Heart left ventricle (tissue), 16 donors: ENCODE data around the gene ATG9B. TPM values are rescaled to one million over a fixed set of nuclear protein-coding genes. Genes with fewer than 3 reads are reported as not detected.

Source experiments
- ATAC-seq, 4 donors: fragments of 200-7000 bp; cut with Tn5 transposase; one replicate each; pipeline ENCODE4 v1.9.1; 2020 to 2022; ENCODE audit warnings: moderate library complexity in 4 of 4, mild to moderate bottlenecking in 3 of 4, moderate number of reproducible peaks in 1 of 4
- DNase-seq, 5 donors: peaks; one replicate each; pipeline ENCODE4 v3.0.0-alpha.2; 2020
- H3K27ac ChIP-seq, 12 donors: fragments of 200-600 bp; sonication (generic) in 4 of 12; one replicate each; pipeline versions ENCODE4 v1.5.0 to v1.8.0; 2016 to 2022; ENCODE audit warnings: mild to moderate bottlenecking in 2 of 12
- H3K27me3 ChIP-seq, 9 donors: fragments of 200-600 bp; sonication (generic) in 2 of 9; one replicate each; pipeline versions ENCODE4 v1.5.1 to v1.8.0; 2016 to 2022; ENCODE audit warnings: mild to moderate bottlenecking in 3 of 9
- H3K36me3 ChIP-seq, 9 donors: fragments of 200-600 bp; sonication (generic) in 2 of 9; one replicate each; pipeline versions ENCODE4 v1.5.0 to v1.8.0; 2018 to 2022; ENCODE audit warnings: mild to moderate bottlenecking in 2 of 9
- H3K4me1 ChIP-seq, 12 donors: fragments of 200-600 bp; sonication (generic) in 4 of 12; one replicate each; pipeline versions ENCODE4 v1.5.0 to v1.8.0; 2016 to 2022; ENCODE audit warnings: mild to moderate bottlenecking in 3 of 12
- H3K4me3 ChIP-seq, 12 donors: fragments of 200-600 bp; sonication (generic) in 4 of 12; one replicate each; pipeline versions ENCODE4 v1.5.0 to v1.8.0; 2017 to 2022; ENCODE audit warnings: mild to moderate bottlenecking in 9 of 12, moderate library complexity in 4 of 12
- H3K9me3 ChIP-seq, 12 donors: fragments of 200-600 bp; sonication (generic) in 4 of 12; one replicate each; pipeline versions ENCODE4 v1.5.0 to v1.8.0; 2016 to 2022; ENCODE audit warnings: mild to moderate bottlenecking in 1 of 12
- POLR2A ChIP-seq, 2 donors: fragments of 450-650 bp; IDR thresholded peaks; one replicate each; pipeline ENCODE4 v1.6.1; 2017; ENCODE audit warnings: antibody characterized with exemption in 2 of 2, mild to moderate bottlenecking in 2 of 2, moderate library complexity in 2 of 2
- WGBS, 4 donors: extraction: QIAGEN DNeasy Blood & Tissue Kit in 2 of 4; methylation state at CpG; one replicate each; pipeline versions ENCODE4 v1.1.5 to v1.1.7; 2013 to 2018; 5-methylcytosine and 5-hydroxymethylcytosine counted together
- intact Hi-C, 10 donors: fragments of 100-400 bp; cut with DNase I; formaldehyde crosslinking; loops; one replicate each; pipeline versions ENCODE4 v1.11.1 to v1.14.2; 2022
- polyA plus RNA-seq, 2 donors: library from polyadenylated mRNA; stranded (reverse); fragments of 200-250 nt; gene quantifications; one replicate each; pipeline ENCODE4 v1.2.3, GENCODE V29; 2013
- total RNA-seq, 9 donors: library from RNA; depleted of rRNA in 2 of 9; stranded (reverse); fragments of >200 nt in 2 of 9; fragmentation: NEBNext Ultra II Directional in 3 of 9; extraction: Animal tissue kit (Norgen Biotek cat#: 25700) in 3 of 9; gene quantifications; one replicate each; pipeline versions ENCODE4 v1.1.0 to v1.2.4, GENCODE V29; 2016 to 2023
- TF ChIP-seq, protein P1 (sequence below), 12 donors: fragments of 200-600 bp; sonication (generic) in 4 of 12; IDR thresholded peaks; one replicate each; pipeline versions ENCODE4 v1.5.0 to v1.8.0; 2018 to 2022; ENCODE audit warnings: antibody characterized with exemption in 12 of 12, mild to moderate bottlenecking in 5 of 12
- donor health status: ischemic (EF 13 %, LVEDD 7.1; RV severe dilation, severe dysfunction).
- donor health status: healthy with polysubstance abuse.
- donor health status: DM: no; HTN: yes; CAD: no.
- donor health status: DM: no; HTN: no; CAD: no.
- donor health status: ischemic (EF 25% LVEDD 6.9; RV normal size, moderate dysfunction).
- donor health status: ischemic (EF 25% LVEDD 5.7; RV mildly dilated, moderate dysfunction).
- donor health status: healthy.
- donor health status: DM: yes; HTN: yes; CAD: no.
- donor health status: ischemic (EF 35%, LVEDD 5.7; RV mildly dilated, moderate dysfunction).
- donor health status: nonischemic (EF 11% LVEDD 7.7; RV severe dilation, severe dysfunction).
- donor health status: DM: yes; HTN: yes; CAD: no.
- donor health status: PGD.
- donor health status: ischemic (EF 29% LVEDD 5.4; RV normal size, mild dysfunction).
- donor health status: nonischemic (EF 23%, LVEDD 6.1; RV moderate dilation, normal function).

ATG9B gene
- total and polyA plus RNA-seq, 11 donors, result 0.07 to 1.0 (median 0.32) TPM; not detected in 7

DNA sequence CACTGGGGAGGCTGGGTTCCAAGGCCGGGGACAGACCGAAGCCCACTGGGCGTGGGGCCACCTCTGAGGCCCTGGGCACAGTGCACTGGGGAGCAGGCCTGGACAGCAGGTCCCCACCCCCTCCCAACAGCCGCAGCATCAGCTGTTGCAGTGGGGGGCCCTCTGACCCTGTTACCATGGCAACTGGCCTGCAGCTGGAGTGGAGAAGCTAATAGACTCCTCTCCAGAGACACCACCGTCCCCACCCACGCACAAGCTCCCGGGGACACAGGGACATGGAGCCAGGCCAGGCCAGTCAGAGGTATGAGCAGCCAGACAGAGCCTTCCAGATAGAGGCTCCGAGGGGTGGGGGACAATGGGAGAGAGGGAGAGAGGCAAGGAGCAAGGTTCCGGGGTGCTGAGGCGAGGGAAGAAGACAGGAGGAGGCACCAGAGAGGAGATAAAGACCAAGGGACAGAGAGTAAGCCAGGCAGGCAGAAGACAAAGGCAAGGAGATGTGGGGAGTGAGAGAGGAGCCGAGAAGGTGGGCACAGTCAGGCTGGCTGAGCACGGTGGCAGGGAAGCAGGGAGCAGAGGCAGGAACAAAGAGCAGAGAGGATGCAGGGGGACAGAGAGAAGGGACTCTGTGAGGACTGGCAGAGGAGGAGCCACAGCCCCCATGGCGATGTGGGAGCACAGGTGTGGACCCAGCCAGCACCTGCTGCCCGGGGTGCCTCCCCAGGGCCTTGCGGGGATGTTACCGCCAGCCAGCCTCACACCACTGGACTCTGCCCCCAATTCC lies 52.9 kb downstream of the ATG9B start:
- peak in 4 of 5 donors; percentile 76 to 83 (median 80) for DNase-seq
- peak overlapping the region in 11 of 12 donors; percentile 57 to 94 (median 88) for H3K27ac ChIP-seq
- intact Hi-C loops, result loop anchor here in 1 of 10 donors (10.0 kb wide), 1 partner anchor 187 kb away; no protein-coding TSS in a partner anchor
- peak in 3 of 4 donors; percentile 32 to 51 (median 43) for ATAC-seq
- no peak overlapping the region for H3K4me3 ChIP-seq
- TF ChIP-seq, protein P1, sequence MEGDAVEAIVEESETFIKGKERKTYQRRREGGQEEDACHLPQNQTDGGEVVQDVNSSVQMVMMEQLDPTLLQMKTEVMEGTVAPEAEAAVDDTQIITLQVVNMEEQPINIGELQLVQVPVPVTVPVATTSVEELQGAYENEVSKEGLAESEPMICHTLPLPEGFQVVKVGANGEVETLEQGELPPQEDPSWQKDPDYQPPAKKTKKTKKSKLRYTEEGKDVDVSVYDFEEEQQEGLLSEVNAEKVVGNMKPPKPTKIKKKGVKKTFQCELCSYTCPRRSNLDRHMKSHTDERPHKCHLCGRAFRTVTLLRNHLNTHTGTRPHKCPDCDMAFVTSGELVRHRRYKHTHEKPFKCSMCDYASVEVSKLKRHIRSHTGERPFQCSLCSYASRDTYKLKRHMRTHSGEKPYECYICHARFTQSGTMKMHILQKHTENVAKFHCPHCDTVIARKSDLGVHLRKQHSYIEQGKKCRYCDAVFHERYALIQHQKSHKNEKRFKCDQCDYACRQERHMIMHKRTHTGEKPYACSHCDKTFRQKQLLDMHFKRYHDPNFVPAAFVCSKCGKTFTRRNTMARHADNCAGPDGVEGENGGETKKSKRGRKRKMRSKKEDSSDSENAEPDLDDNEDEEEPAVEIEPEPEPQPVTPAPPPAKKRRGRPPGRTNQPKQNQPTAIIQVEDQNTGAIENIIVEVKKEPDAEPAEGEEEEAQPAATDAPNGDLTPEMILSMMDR (IDR thresholded peaks at IDR 0.05), result no peak
- TF ChIP-seq POLR2A (IDR thresholded peaks at IDR 0.05), result no peak
- H3K36me3 ChIP-seq, result no peaks in the 10 kb centered on the region
- H3K4me1 ChIP-seq, result peaks cover 0 to 95% (median 51%) of the 10 kb centered on the region in 12 donors
- 34 to 41% (median 37%) methylated on average over 16 of the region's 16 CpGs for WGBS, 4 donors
- no peaks in the 10 kb centered on the region for H3K9me3 ChIP-seq
- H3K27me3 ChIP-seq, result peaks cover 0 to 57% (median 20%) of the 10 kb centered on the region in 9 donors

DNA sequence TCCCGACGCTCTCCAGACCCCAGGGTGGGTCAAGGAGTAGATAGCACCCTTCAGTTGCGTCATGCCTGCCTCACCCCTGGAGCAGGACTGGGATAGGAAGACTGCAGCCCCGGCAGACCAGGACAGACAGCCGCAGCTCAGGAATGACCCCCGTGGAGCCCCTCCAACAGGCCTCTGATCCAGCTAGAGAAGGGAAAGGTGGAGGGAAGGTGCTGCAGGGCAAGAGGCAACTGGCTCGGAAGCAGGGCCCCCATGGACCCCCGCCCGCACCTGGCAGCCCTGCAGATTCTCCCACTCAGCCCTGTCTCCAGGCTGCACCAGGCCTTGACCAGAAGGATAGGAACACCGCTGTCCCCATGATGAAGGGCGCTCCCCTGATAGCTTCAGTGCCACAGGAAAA lies 53.9 kb downstream of the ATG9B start:
- H3K27ac ChIP-seq, result peak overlapping the region in 9 of 12 donors; percentile 58 to 94 (median 88)
- ATAC-seq (no peak), DNase-seq (peak in 2 of 5 donors; percentile 16 to 39)
- no peak overlapping the region for H3K4me3 ChIP-seq
- H3K36me3 ChIP-seq, result no peaks in the 10 kb centered on the region
- H3K4me1 ChIP-seq, result peaks cover 0 to 94% (median 46%) of the 10 kb centered on the region in 12 donors
- peaks cover 0 to 47% (median 13%) of the 10 kb centered on the region in 9 donors for H3K27me3 ChIP-seq
- 62 to 74% (median 67%) methylated on average over 11 of the region's 11 CpGs for whole genome bisulfite sequencing, 4 donors
- intact Hi-C loops, result loop anchor here in 1 of 10 donors (10.0 kb wide), 1 partner anchor 186 kb away; no protein-coding TSS in a partner anchor
- no peaks in the 10 kb centered on the region for H3K9me3 ChIP-seq
- TF ChIP-seq, protein P1 (IDR thresholded peaks at IDR 0.05), result no peak
- TF ChIP-seq POLR2A (IDR thresholded peaks at IDR 0.05), result no peak

- peaks cover 0 to 42% (median 6%) of the 10 kb centered on the region in 9 donors for H3K27me3 ChIP-seq
- TF ChIP-seq POLR2A (IDR thresholded peaks at IDR 0.05), result no peak
- TF ChIP-seq, protein P1 (IDR thresholded peaks at IDR 0.05), result no peak
- 59 to 78% (median 68%) methylated on average over 7 of the region's 7 CpGs for WGBS, 4 donors
- H3K9me3 ChIP-seq, result no peaks in the 10 kb centered on the region
- H3K36me3 ChIP-seq, result no peaks in the 10 kb centered on the region
- H3K27ac ChIP-seq, result peak overlapping the region in 9 of 12 donors; percentile 4 to 96 (median 86)
- H3K4me1 ChIP-seq, result peaks cover 0 to 96% (median 50%) of the 10 kb centered on the region in 12 donors
- H3K4me3 ChIP-seq, result no peak overlapping the region
- intact Hi-C loops, result no loop called here
- peak in 2 of 5 donors; percentile 26 to 32 for DNase-seq
- ATAC-seq, result no peak
These were observed 54.8 kb downstream of the ATG9B start for GRCh38 chr7:150969475-150969874.

DNA sequence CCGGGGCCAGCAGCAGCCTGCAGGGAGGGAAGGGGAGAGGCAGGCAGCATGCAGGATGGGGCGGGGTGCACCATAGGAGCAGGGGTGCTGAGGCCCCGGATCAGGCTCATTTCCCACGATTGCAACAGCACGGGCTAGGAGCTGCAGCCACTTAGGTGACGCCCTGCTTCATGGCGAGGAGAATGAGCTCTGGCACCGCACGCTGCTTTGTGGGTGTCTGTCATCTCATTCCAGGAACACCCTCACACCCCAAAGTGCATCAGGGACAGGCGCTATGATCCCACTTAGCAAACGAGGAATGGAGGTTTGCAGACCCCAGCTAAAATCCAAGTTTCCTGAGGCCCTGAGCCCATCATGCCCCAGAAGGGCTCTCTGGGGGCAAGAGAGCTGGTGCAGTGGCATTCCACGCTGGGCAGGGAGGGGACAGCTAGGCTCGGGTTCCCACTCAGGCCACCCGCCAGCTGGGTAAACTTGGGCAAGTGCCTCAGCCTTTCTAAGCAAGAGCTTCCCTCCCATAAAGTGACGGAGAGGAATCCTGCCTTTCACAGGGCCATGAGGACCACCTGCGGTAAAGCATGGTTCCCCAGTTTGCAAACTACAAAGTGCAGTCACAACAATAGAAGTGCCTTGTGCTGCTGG lies 55.4 kb downstream of the ATG9B start:
- intact Hi-C loops, result no loop called here
- Histone ChIP-seq H3K9me3 (no peaks in the 10 kb centered on the region), H3K27ac (peak overlapping the region in 9 of 12 donors; percentile 8 to 96 (median 78)), H3K27me3 (peaks cover 0 to 38% (median under 1%) of the 10 kb centered on the region in 9 donors), H3K36me3 (no peaks in the 10 kb centered on the region), H3K4me3 (no peak overlapping the region), H3K4me1 (peaks cover 0 to 96% (median 51%) of the 10 kb centered on the region in 12 donors)
- no peak for ATAC-seq
- 42 to 51% (median 44%) methylated on average over 15 to 16 of the region's 16 CpGs for WGBS, 4 donors
- DNase-seq, result peak in 2 of 5 donors; percentile 43 to 60
- TF ChIP-seq, protein P1 (IDR thresholded peaks at IDR 0.05), result no peak
- no peak for TF ChIP-seq POLR2A (IDR thresholded peaks at IDR 0.05)
